Amygdala (tissue), 56 donors: ENCODE measurements around the gene KLHL26.
A peak's percentile ranks its signal among the peaks of the same experiment; 100 is the strongest.

Experiments used
- DNase-seq, 56 donors: peaks; one replicate each; lab custom pipeline; 2025; lab: John Stamatoyannopoulos, UW

Gene KLHL26

GRCh38 chr19:18709546-18709945 is 72.7 kb downstream of the KLHL26 start:
- no peak for DNase-seq

DNA sequence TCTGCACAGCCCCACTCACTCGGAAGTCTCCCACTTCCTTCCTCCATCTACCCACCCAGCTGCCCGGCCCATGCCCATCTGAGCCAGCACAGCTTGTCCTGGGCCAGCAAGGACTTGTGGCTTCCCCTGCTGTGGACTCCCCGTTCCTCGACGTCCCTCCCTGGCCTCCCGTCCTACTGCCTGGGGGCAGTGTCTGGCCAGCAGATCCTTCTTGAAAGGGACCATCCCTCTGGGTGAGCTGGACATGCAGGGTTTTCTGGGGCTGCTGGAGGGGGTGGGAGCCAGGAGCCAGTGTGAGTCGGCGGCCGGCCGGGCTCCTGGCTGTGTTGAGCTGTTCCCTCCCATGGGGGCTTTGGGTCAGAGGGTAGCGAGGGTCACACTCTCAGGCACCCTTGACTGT is 73.4 kb downstream of the KLHL26 start:
- no peak for DNase-seq

GRCh38 chr19:18710996-18711751 is 74.3 kb downstream of the KLHL26 start:
- no peak for DNase-seq

DNA sequence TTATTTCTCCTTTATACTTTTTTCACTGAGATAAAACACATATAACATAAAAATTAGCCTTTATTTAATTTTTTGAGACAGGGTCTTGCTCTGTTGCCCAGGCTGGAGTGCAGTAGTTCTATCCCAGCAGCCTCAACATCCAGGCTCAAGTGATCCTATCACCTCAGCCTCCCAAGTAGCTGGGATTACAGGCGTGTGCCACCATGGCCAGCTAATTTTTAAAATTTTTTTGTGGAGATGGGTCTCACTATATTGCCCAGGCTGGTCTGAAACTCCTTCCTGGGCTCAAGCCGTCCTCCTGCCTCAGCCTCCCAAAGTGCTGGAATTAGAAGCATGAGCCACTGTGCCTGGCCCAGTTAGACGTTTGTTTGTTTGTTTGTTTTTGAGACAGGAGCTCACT is 75.1 kb downstream of the KLHL26 start:
- DNase-seq = no peak

GRCh38 chr19:18712981-18713380 is 76.2 kb downstream of the KLHL26 start:
- no peak for DNase-seq

GRCh38 chr19:18713550-18714117 is 76.8 kb downstream of the KLHL26 start:
- no peak for DNase-seq

GRCh38 chr19:18715416-18715815 is 78.6 kb downstream of the KLHL26 start:
- no peak for DNase-seq

DNA sequence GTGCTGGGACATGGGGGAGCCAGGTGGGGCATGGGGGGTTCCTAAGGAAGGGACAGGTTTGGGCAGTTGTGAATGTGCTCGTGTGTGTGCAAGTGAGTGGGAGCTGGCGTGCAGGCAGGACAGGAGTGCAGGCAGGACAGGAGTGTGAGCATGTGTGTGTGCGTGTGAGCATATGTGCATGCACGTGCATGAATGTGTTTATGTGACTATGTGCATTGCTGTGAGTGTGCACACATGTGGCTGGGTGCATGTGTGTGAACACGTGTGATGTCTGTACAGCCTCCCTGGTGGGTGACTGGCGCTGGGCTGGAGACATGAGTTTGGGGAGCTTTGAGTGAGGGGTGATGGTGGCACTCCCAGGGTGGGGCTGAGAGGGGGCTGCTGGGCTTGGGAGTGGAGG is 80.0 kb downstream of the KLHL26 start:
- no peak for DNase-seq

GRCh38 chr19:18717601-18718000 is 80.8 kb downstream of the KLHL26 start:
- no peak for DNase-seq

DNA sequence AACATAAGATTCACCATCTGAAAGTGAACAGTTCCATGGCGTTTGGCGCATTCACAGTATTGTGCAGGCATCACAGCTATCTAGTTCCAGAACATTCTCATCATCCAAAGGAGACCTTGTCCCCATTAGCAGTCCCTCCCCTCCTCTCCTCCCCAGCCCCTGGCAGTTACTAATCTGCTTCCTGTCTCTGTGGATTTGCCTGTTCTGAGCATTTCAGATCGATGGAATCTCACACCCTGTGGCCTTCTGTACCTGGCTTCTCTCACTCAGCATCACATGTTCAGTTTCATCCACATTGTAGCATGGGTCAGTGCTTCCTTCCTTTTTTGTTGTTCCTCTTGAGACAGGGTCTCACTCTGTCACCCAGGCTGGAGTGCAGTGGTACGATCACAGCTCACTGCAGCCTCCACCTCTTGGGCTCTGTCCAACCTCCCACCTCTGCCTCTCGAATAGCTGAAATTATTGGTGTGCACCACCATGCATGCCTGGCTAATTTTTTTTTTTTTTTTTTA is 81.2 kb downstream of the KLHL26 start:
- DNase-seq = no peak

- DNase-seq = peak in 2 of 56 donors; percentile 5 to 22
These were observed 82.1 kb downstream of the KLHL26 start for GRCh38 chr19:18718846-18719458.

GRCh38 chr19:18719541-18719940 is 82.7 kb downstream of the KLHL26 start:
- DNase-seq = no peak
